Peyer's patch (tissue), 4 donors: Measurements from ENCODE around the gene FEZF2. TPM values are rescaled to one million over a fixed set of nuclear protein-coding genes. Genes with fewer than 3 reads are reported as not detected.

ENCODE experiments used
- DNase-seq, 3 donors: peaks; one replicate each; pipeline ENCODE4 v3.0.0-alpha.2; 2017 to 2019
- H3K27ac ChIP-seq, 4 donors: fragments of 200-600 bp; sonication (generic); one replicate each; pipeline ENCODE4 v1.5.1; 2016 to 2019
- H3K27me3 ChIP-seq, 2 donors: fragments of 200-600 bp; sonication (generic); one replicate each; pipeline ENCODE4 v1.5.1; 2019
- H3K36me3 ChIP-seq, 3 donors: fragments of 200-600 bp; sonication (generic); one replicate each; pipeline ENCODE4 v1.5.1; 2016 to 2019
- H3K4me1 ChIP-seq, 4 donors: fragments of 200-600 bp; sonication (generic); one replicate each; pipeline ENCODE4 v1.5.1; 2016 to 2019
- H3K4me3 ChIP-seq, 4 donors: fragments of 200-600 bp; sonication (generic); 1 replicate in 3 of 4; 2 replicates in 1 of 4; pipeline ENCODE4 v1.5.1; 2016 to 2019; ENCODE audit warnings: mild to moderate bottlenecking in 1 of 4
- H3K9me3 ChIP-seq, 4 donors: fragments of 200-600 bp; sonication (generic); one replicate each; pipeline ENCODE4 v1.5.1; 2016 to 2019; ENCODE audit warnings: mild to moderate bottlenecking in 1 of 4
- CTCF ChIP-seq, 6 experiments: fragments of 450-650 bp in 4 of 6; fragments of 200-600 bp in 2 of 6; sonication (generic) in 1 of 6; IDR thresholded peaks; one replicate each; pipeline ENCODE4 v1.5.1; 2017 to 2019; ENCODE audit warnings: antibody characterized with exemption in 6 of 6, mild to moderate bottlenecking in 3 of 6, moderate library complexity in 1 of 6
- POLR2A ChIP-seq, 2 donors: fragments of 450-650 bp; IDR thresholded peaks; one replicate each; pipeline ENCODE4 v1.5.1; 2017; ENCODE audit warnings: antibody characterized with exemption in 2 of 2, mild to moderate bottlenecking in 2 of 2, moderate library complexity in 2 of 2
- total RNA-seq, 4 donors: library from RNA; depleted of rRNA; stranded (reverse); fragments of >200 nt; gene quantifications; one replicate each; pipeline ENCODE4 v1.1.0, GENCODE V29; 2016

FEZF2 gene
- total RNA-seq, 4 donors from 2014 or later = not detected

GRCh38 chr3:62368290-62368704 is 5.1 kb downstream of the FEZF2 start:
- Histone ChIP-seq H3K4me1 (peaks cover 0 to 13% (median 0%) of the 10 kb centered on the region in 4 donors), H3K27ac (no peak overlapping the region)

GRCh38 chr3:62367763-62368195 is 5.6 kb downstream of the FEZF2 start:
- peaks cover 0 to 47% of the 10 kb centered on the region in 2 donors for H3K27me3 ChIP-seq
- no peak overlapping the region for H3K27ac ChIP-seq
- H3K9me3 ChIP-seq = no peaks in the 10 kb centered on the region
- no peak for TF ChIP-seq POLR2A (IDR thresholded peaks at IDR 0.05)
- no peak for TF ChIP-seq CTCF (IDR thresholded peaks at IDR 0.05)
- no peak for DNase-seq
- H3K36me3 ChIP-seq = no peaks in the 10 kb centered on the region
- H3K4me3 ChIP-seq = no peak overlapping the region
- peaks cover 0 to 13% (median 0%) of the 10 kb centered on the region in 4 donors for H3K4me1 ChIP-seq

More at GRCh38 chr3:62368290-62368704, 5.1 kb downstream of the FEZF2 start:
- no peak for DNase-seq
- Histone ChIP-seq H3K4me3 (no peak overlapping the region), H3K36me3 (no peaks in the 10 kb centered on the region), H3K27me3 (peaks cover 0 to 47% of the 10 kb centered on the region in 2 donors), H3K9me3 (no peaks in the 10 kb centered on the region)
- TF ChIP-seq CTCF (IDR thresholded peaks at IDR 0.05) = no peak
- no peak for TF ChIP-seq POLR2A (IDR thresholded peaks at IDR 0.05)

- H3K27ac ChIP-seq = no peak overlapping the region
- TF ChIP-seq CTCF (IDR thresholded peaks at IDR 0.05) (no peak), POLR2A (IDR thresholded peaks at IDR 0.05) (no peak)
- DNase-seq = no peak
- H3K36me3 ChIP-seq = no peaks in the 10 kb centered on the region
- peaks cover 0 to 35% of the 10 kb centered on the region in 2 donors for H3K27me3 ChIP-seq
- peaks cover 0 to 7% (median 0%) of the 10 kb centered on the region in 4 donors for H3K4me1 ChIP-seq
- no peak overlapping the region for H3K4me3 ChIP-seq
- no peaks in the 10 kb centered on the region for H3K9me3 ChIP-seq
Observed at GRCh38 chr3:62366126-62366484, 7.2 kb downstream of the FEZF2 start.

GRCh38 chr3:62365391-62366125 is 7.8 kb downstream of the FEZF2 start:
- Histone ChIP-seq H3K27me3 (peaks cover 0 to 35% of the 10 kb centered on the region in 2 donors), H3K27ac (no peak overlapping the region), H3K9me3 (no peaks in the 10 kb centered on the region), H3K4me1 (peaks cover 0 to 7% (median 0%) of the 10 kb centered on the region in 4 donors), H3K36me3 (no peaks in the 10 kb centered on the region), H3K4me3 (no peak overlapping the region)
- DNase-seq = no peak
- TF ChIP-seq CTCF (IDR thresholded peaks at IDR 0.05) (no peak), POLR2A (IDR thresholded peaks at IDR 0.05) (no peak)

- H3K9me3 ChIP-seq = no peaks in the 10 kb centered on the region
- DNase-seq = no peak
- TF ChIP-seq CTCF (IDR thresholded peaks at IDR 0.05) (no peak), POLR2A (IDR thresholded peaks at IDR 0.05) (no peak)
- peaks cover 0 to 3% (median 0%) of the 10 kb centered on the region in 4 donors for H3K4me1 ChIP-seq
- no peak overlapping the region for H3K4me3 ChIP-seq
- no peak overlapping the region for H3K27ac ChIP-seq
- no peaks in the 10 kb centered on the region for H3K36me3 ChIP-seq
- H3K27me3 ChIP-seq = peaks cover 0 to 23% of the 10 kb centered on the region in 2 donors
Observed at GRCh38 chr3:62364191-62364590, 9.2 kb downstream of the FEZF2 start.
